ENCODE results near the gene AQP6. TPM values are rescaled to one million over a fixed set of nuclear protein-coding genes. Genes with fewer than 3 reads are reported as not detected.

The AQP6 gene, protein sequence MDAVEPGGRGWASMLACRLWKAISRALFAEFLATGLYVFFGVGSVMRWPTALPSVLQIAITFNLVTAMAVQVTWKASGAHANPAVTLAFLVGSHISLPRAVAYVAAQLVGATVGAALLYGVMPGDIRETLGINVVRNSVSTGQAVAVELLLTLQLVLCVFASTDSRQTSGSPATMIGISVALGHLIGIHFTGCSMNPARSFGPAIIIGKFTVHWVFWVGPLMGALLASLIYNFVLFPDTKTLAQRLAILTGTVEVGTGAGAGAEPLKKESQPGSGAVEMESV
- not detected in 2 replicates for total RNA-seq (2014; rRNA removed; shearing (Covaris generic))

GRCh38 chr12:49972641-49973360 is at the start of gene AQP6:
TSS of gene AQP6 (plus strand) at chr12:49972947. CDS start at chr12:49973174, 227 bp downstream.
- no peak for DNase-seq (ENCODE audit: low read depth in 1 of 2, low spot score in 2 of 2)
- Histone ChIP-seq H3K36me3 (no peaks in the 10 kb centered on the region), H3K27ac (no peak within 1 kb of the TSS), H3K9me3 (replicated peaks) (no peaks in the 10 kb centered on the region), H3K27me3 (replicated peaks) (peaks cover 20% of the 10 kb centered on the region; the same call in 1 of the 2 replicates), H3K4me1 (replicated peaks) (peaks cover 6% of the 10 kb centered on the region), H3K4me3 (no peak within 1 kb of the TSS)

GRCh38 chr12:49923035-49923644 is 49.6 kb upstream of the AQP6 start:
- no peaks in the 10 kb centered on the region for H3K4me1 ChIP-seq (replicated peaks)
- DNase-seq (ENCODE audit: low read depth in 1 of 2, low spot score in 2 of 2), result no peak
- H3K4me3 ChIP-seq, result no peak overlapping the region
- no peak overlapping the region for H3K27ac ChIP-seq
- no peaks in the 10 kb centered on the region for H3K9me3 ChIP-seq (replicated peaks)
- H3K27me3 ChIP-seq (replicated peaks), result no peaks in the 10 kb centered on the region
- no peaks in the 10 kb centered on the region for H3K36me3 ChIP-seq

DNA sequence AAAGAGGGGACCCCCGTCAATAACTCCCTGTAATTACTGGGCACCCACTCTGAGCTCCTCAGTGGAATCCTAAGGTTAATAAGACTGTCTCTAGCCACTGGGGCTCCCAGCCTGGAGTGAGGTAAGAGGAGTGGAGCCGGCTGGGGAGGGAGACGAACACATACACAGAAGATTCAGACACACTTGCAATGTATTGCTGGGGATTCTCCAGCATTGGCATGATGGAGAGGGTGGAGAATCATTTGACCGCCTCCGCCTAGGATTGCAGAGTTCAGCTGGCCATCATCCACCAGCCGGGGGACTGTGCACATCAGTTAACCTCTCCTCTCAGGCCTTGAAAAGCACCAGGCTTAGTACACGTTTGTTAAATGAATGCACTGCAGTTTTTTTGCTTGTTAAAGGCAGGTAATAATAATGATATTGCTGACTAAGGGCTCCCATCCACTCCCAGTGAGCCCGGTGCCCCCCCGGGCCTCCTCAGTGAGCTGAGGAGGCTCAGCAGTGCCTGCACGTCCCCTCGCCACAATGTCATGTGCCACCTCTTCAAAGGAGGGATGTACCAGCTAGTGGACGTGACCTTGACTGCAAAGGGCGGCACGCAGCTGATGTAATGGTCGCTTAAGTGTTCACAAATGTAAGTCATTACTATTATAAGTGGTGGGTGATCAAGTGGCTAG is 48.7 kb upstream of the AQP6 start:
- no peak overlapping the region for H3K4me3 ChIP-seq
- no peaks in the 10 kb centered on the region for H3K9me3 ChIP-seq (replicated peaks)
- DNase-seq (ENCODE audit: low read depth in 1 of 2, low spot score in 2 of 2), result no peak
- H3K27me3 ChIP-seq (replicated peaks), result no peaks in the 10 kb centered on the region
- no peak overlapping the region for H3K27ac ChIP-seq
- H3K36me3 ChIP-seq, result no peaks in the 10 kb centered on the region
- H3K4me1 ChIP-seq (replicated peaks), result no peaks in the 10 kb centered on the region

DNA sequence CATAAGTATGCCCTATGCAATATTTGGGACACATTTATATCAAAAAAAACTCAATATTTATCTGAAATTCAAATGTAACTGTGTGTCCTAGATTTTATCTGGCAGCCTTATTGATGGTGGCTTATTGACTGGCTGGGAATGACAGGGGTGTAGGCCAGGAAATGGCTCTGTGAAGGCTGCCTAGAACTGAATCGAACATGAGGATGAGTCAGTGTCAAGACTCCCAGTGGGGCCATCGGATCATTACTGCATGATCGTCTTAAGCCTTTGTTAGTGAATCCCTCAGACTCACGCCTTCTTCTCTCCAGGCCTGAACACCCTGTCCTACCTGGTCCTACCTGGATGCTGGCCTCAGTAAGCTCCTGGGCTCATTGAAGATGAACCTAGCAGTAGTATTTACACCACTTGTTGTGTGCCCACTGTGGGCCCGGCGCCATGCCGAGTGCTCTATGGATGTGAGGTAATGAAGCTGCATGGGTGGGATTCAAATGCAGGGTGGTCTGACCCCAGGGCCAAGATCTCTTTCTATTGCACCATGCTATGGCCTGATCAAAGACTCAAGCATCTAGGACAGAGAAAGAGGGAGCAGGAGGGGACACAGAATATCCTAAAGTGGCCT is 48.0 kb upstream of the AQP6 start:
- Histone ChIP-seq H3K27ac (no peak overlapping the region), H3K36me3 (no peaks in the 10 kb centered on the region), H3K4me1 (replicated peaks) (no peaks in the 10 kb centered on the region), H3K27me3 (replicated peaks) (no peaks in the 10 kb centered on the region), H3K9me3 (replicated peaks) (no peaks in the 10 kb centered on the region), H3K4me3 (no peak overlapping the region)
- no peak for DNase-seq (ENCODE audit: low read depth in 1 of 2, low spot score in 2 of 2)

- no peak overlapping the region for H3K4me3 ChIP-seq
Measured at GRCh38 chr12:49925433-49926204, 47.1 kb upstream of the AQP6 start.

DNA sequence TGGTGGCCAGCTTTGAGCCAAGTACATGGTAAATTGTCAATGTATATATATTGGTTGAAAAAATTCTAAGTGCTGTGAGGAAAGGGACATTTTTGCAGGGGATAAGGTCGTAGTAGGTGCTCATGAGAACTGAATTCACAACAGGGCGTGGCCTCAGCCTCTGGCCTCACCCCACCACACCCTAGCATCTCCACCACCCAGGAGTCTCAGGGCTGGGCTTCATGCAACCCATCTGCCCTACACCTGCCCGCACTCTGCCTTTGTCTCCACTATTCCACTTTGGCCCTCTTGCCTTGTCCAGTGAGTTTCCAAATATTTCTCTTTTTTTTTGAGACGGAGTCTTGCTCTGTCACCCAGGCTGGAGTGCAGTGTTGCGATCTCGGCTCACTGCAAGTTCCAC is 44.3 kb upstream of the AQP6 start:
- DNase-seq (ENCODE audit: low read depth in 1 of 2, low spot score in 2 of 2), result no peak
- H3K9me3 ChIP-seq (replicated peaks), result no peaks in the 10 kb centered on the region
- H3K27me3 ChIP-seq (replicated peaks), result no peaks in the 10 kb centered on the region; the same call in 1 of the 2 replicates
- H3K4me3 ChIP-seq, result no peak overlapping the region
- H3K36me3 ChIP-seq, result no peaks in the 10 kb centered on the region
- H3K4me1 ChIP-seq (replicated peaks), result no peaks in the 10 kb centered on the region
- H3K27ac ChIP-seq, result no peak overlapping the region

More at GRCh38 chr12:49925433-49926204, 47.1 kb upstream of the AQP6 start:
- no peak overlapping the region for H3K27ac ChIP-seq
- no peak for DNase-seq (ENCODE audit: low read depth in 1 of 2, low spot score in 2 of 2)
- H3K27me3 ChIP-seq (replicated peaks), result no peaks in the 10 kb centered on the region; the same call in 1 of the 2 replicates
- H3K36me3 ChIP-seq, result no peaks in the 10 kb centered on the region
- H3K9me3 ChIP-seq (replicated peaks), result no peaks in the 10 kb centered on the region
- no peaks in the 10 kb centered on the region for H3K4me1 ChIP-seq (replicated peaks)

DNA sequence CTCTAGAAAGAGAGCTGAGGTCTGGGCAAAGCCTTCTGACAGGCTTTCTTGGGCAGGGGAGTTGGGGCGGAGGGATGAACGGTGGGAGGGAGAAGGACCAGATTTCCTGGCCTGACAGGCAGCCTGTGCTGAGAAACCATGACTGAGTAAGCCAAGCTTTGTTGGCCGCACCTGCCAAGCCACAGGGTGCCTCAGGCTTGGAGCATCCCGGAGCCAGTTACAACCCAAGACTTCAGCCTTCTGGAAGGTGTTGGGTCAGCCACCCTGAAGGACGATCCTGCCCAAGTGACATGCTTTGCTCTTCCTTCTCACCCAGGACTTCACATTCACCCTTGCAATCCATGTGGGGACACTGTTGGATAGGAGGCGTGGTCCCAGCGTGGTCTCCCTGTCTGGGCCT is 43.2 kb upstream of the AQP6 start:
- Histone ChIP-seq H3K9me3 (replicated peaks) (no peaks in the 10 kb centered on the region), H3K36me3 (no peaks in the 10 kb centered on the region), H3K27me3 (replicated peaks) (no peaks in the 10 kb centered on the region; the same call in 1 of the 2 replicates), H3K27ac (no peak overlapping the region), H3K4me1 (replicated peaks) (no peaks in the 10 kb centered on the region), H3K4me3 (no peak overlapping the region)
- DNase-seq (ENCODE audit: low read depth in 1 of 2, low spot score in 2 of 2), result no peak

DNA sequence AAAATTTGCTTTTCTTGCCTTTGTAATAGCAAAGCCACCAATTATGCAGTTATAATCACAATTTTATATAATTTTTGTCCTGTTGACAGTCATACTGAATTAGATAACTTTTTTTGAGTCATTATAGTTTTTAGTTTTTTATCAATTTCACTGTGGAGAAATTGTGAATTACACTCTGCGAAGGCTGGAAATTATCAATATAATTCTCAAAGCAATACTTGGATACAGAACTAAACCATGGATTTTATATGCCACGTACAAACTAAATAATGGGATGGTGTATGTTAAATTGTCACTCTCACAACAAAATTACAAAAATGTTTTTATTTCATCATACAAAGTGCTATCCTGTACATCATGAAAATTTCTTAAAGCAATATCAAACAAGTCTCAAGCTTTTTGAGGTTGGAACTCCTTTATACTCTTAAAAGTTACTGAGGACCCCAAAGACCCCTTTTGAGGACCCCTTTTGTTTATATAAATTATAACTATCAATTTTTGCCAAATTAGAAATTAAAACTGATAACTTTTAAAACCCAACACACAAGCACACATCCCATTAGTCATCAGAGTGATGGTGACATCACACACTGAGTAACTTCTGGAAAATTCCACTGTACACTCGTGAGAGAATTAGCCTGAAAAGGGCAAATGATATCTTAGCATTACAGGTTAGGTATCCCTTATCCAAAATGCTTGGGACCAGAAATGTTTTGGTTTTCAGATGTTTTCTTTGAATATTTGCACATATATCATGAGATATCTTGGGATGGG is 42.0 kb upstream of the AQP6 start:
- H3K4me1 ChIP-seq (replicated peaks), result no peaks in the 10 kb centered on the region
- H3K9me3 ChIP-seq (replicated peaks), result no peaks in the 10 kb centered on the region
- H3K27ac ChIP-seq, result no peak overlapping the region
- H3K4me3 ChIP-seq, result no peak overlapping the region
- no peaks in the 10 kb centered on the region; the same call in 1 of the 2 replicates for H3K27me3 ChIP-seq (replicated peaks)
- H3K36me3 ChIP-seq, result no peaks in the 10 kb centered on the region
- DNase-seq (ENCODE audit: low read depth in 1 of 2, low spot score in 2 of 2), result no peak

DNA sequence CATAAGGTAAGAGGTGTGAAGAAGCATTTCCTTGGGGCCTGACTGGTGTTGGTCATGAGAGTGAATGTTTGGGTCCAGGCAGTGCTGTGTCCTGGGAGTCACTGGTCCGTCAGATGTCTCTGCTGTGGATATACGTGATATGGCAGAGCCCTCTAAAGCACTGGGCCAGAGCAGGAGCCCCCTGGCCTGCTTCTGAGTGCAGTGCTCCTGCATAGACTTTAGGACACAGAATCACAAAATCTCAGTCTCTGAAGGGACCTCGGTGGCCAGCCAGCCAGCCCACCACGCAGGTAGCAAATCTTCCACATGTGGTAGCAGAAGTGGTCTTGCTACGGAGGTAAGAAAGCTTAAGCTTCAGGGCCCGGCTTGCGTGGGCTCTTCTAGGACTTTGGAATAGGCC is 40.7 kb upstream of the AQP6 start:
- Histone ChIP-seq H3K4me1 (replicated peaks) (no peaks in the 10 kb centered on the region), H3K4me3 (no peak overlapping the region), H3K27ac (no peak overlapping the region), H3K36me3 (no peaks in the 10 kb centered on the region), H3K9me3 (replicated peaks) (no peaks in the 10 kb centered on the region), H3K27me3 (replicated peaks) (no peaks in the 10 kb centered on the region; the same call in 1 of the 2 replicates)
- DNase-seq (ENCODE audit: low read depth in 1 of 2, low spot score in 2 of 2), result no peak

GRCh38 chr12:49932533-49933130 is 40.1 kb upstream of the AQP6 start:
- H3K27me3 ChIP-seq (replicated peaks), result no peaks in the 10 kb centered on the region; the same call in 1 of the 2 replicates
- no peak for DNase-seq (ENCODE audit: low read depth in 1 of 2, low spot score in 2 of 2)

DNA sequence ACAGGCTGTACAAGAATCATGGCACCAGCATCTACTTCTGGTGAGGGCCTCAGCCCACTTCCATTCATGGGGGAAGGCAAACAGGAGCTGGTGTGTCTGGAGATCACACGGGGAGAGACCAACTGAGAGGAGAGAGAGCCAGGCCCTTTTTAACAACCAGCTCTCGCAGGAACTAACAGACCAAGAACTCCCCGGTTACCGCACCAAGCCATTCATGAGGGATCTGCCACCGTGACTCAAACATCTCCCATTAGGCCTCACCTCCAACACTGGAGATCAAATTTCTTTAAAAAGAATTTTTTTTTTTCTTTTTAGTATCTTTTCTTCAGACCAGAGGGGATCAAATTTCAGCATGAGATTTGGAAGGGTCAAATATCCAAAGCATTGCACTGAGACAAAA is 39.0 kb upstream of the AQP6 start:
- Histone ChIP-seq H3K27ac (no peak overlapping the region), H3K9me3 (replicated peaks) (no peaks in the 10 kb centered on the region), H3K4me3 (no peak overlapping the region), H3K27me3 (replicated peaks) (no peaks in the 10 kb centered on the region; the same call in 1 of the 2 replicates), H3K4me1 (replicated peaks) (no peaks in the 10 kb centered on the region), H3K36me3 (no peaks in the 10 kb centered on the region)
- no peak for DNase-seq (ENCODE audit: low read depth in 1 of 2, low spot score in 2 of 2)

More at GRCh38 chr12:49932533-49933130, 40.1 kb upstream of the AQP6 start:
- H3K9me3 ChIP-seq (replicated peaks), result no peaks in the 10 kb centered on the region
- no peaks in the 10 kb centered on the region for H3K36me3 ChIP-seq
- H3K27ac ChIP-seq, result no peak overlapping the region
- H3K4me3 ChIP-seq, result no peak overlapping the region
- no peaks in the 10 kb centered on the region for H3K4me1 ChIP-seq (replicated peaks)

- H3K4me3 ChIP-seq, result no peak overlapping the region
- H3K27ac ChIP-seq, result no peak overlapping the region
- DNase-seq (ENCODE audit: low read depth in 1 of 2, low spot score in 2 of 2), result no peak
Measured at GRCh38 chr12:49934505-49934904, 38.2 kb upstream of the AQP6 start.

More at GRCh38 chr12:49934505-49934904, 38.2 kb upstream of the AQP6 start:
- H3K4me1 ChIP-seq (replicated peaks), result no peaks in the 10 kb centered on the region
- no peaks in the 10 kb centered on the region for H3K9me3 ChIP-seq (replicated peaks)
- no peaks in the 10 kb centered on the region; the same call in 1 of the 2 replicates for H3K27me3 ChIP-seq (replicated peaks)
- no peaks in the 10 kb centered on the region for H3K36me3 ChIP-seq
